Aorta (tissue), 5 donors: Measurements from ENCODE around the gene ATF6. TPM values are rescaled to one million over a fixed set of nuclear protein-coding genes. Genes with fewer than 3 reads are reported as not detected.

Experiments
- ATAC-seq: fragments of 200-7000 bp; cut with Tn5 transposase; one replicate; pipeline ENCODE4 v1.9.1; 2022; ENCODE audit warnings: moderate library complexity; ENCODE audit not compliant: low FRiP score
- DNase-seq, 2 donors: peaks; one replicate each; pipeline ENCODE4 v3.0.0-alpha.2; 2020
- H3K27ac ChIP-seq, 2 donors: one replicate each; pipeline ENCODE4 v1.5.1; 2013; ENCODE audit warnings: low read length in 2 of 2, mild to moderate bottlenecking in 2 of 2, moderate library complexity in 2 of 2, control low read depth in 1 of 2, inconsistent platforms in 1 of 2, low read depth in 1 of 2
- H3K27me3 ChIP-seq, 2 donors: one replicate each; pipeline ENCODE4 v1.6.1; 2013; ENCODE audit warnings: control low read depth in 1 of 2, low read length in 1 of 2, mild to moderate bottlenecking in 1 of 2, moderate library complexity in 1 of 2; ENCODE audit not compliant: insufficient read depth in 2 of 2, control insufficient read depth in 1 of 2
- H3K36me3 ChIP-seq, 2 donors: one replicate each; pipeline ENCODE4 v1.6.1; 2013; ENCODE audit warnings: control low read depth in 1 of 2, low read length in 1 of 2, mild to moderate bottlenecking in 1 of 2; ENCODE audit not compliant: insufficient read depth in 2 of 2, control insufficient read depth in 1 of 2
- H3K4me1 ChIP-seq, 2 donors: one replicate each; pipeline ENCODE4 v1.6.1; 2013; ENCODE audit warnings: low read length in 2 of 2, control low read depth in 1 of 2, mild to moderate bottlenecking in 1 of 2, moderate library complexity in 1 of 2; ENCODE audit not compliant: insufficient read depth in 2 of 2, control insufficient read depth in 1 of 2
- H3K4me3 ChIP-seq, 2 donors: one replicate each; pipeline ENCODE4 v1.5.1; 2013; ENCODE audit warnings: low read length in 2 of 2, control low read depth in 1 of 2, mild to moderate bottlenecking in 1 of 2
- H3K9me3 ChIP-seq: one replicate; pipeline ENCODE4 v1.6.1; 2013; ENCODE audit warnings: mild to moderate bottlenecking, low read length; ENCODE audit not compliant: control insufficient read depth
- WGBS, 2 donors: extraction: QIAGEN DNeasy Blood & Tissue Kit; methylation state at CpG; one replicate each; pipeline ENCODE4 v1.1.7; 2013; 5-methylcytosine and 5-hydroxymethylcytosine counted together
- intact Hi-C, 2 donors: fragments of 100-400 bp; cut with DNase I; formaldehyde crosslinking; loops; one replicate each; pipeline versions ENCODE4 v1.14.2 to v1.15.0; 2022
- polyA plus RNA-seq, 2 donors: library from polyadenylated mRNA; stranded (reverse); fragments of 200-250 nt; gene quantifications; one replicate each; pipeline ENCODE4 v1.2.3, GENCODE V29; 2013
- total RNA-seq, 2 donors: library from RNA; stranded (reverse); fragmentation: NEBNext Ultra II Directional; extraction: Animal tissue kit (Norgen Biotek cat#: 25700); gene quantifications; one replicate each; pipeline ENCODE4 v1.2.1, GENCODE V29; 2021
- donor health status: healthy with polysubstance abuse.
- donor health status: Bipolar disorder and iron deficiency.
- donor health status: DM: no; HTN: no; CAD: no.
- donor health status: DM: no; HTN: no; CAD: no.
- donor health status: DM: yes; HTN: yes; CAD: no.

ATF6 gene
- total and polyA plus RNA-seq, 4 donors = 6.1 to 30.5 (median 18.7) TPM

GRCh38 chr1:161731241-161731640, 34.9 kb upstream of the ATF6 start:
- no peak overlapping the region for H3K4me3 ChIP-seq
- no peaks in the 10 kb centered on the region for H3K4me1 ChIP-seq
- no peaks in the 10 kb centered on the region for H3K9me3 ChIP-seq
- ATAC-seq (no peak), DNase-seq (no peak)
- no peak overlapping the region for H3K27ac ChIP-seq
- intact Hi-C loops = no loop called here
- no peaks in the 10 kb centered on the region for H3K27me3 ChIP-seq
- H3K36me3 ChIP-seq = no peaks in the 10 kb centered on the region
- 74 to 78% methylated on average over 6 of the region's 6 CpGs for WGBS, 2 donors

DNA sequence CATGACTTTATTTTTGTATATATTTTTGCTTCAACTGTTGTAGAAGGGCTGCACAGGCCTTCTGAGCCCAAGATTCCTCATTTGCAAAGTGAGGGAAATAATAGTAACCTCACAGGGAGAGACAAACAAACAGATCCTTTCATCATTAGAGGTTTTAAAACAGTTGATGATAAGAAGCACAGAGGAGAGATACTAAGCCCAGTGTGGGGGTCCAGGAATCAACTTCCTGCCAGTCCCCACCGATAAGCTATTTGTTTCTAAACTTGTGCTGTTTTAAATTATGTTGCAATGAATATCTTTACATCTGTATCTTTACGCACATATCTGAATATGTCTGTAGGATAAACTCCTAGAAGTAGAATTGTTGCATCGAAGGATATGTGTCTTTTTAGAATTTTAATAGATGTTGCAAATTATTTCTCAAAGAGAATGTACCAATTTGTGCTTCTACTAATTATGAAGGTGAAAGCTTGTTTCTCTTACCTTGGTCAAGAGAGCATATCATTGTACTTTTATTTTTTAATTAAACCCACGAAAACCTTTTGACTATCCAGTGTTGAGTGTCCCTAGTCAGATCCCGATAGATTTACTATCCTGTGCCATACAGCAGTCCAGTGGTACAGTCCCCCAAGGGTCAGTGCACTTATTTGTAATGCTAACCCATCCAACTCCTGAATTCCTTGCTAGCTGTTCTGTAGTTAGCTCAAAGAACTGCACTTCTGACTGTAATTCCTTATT, 34.0 kb upstream of the ATF6 start:
- H3K36me3 ChIP-seq = no peaks in the 10 kb centered on the region
- no peaks in the 10 kb centered on the region for H3K27me3 ChIP-seq
- DNase-seq = no peak
- H3K4me1 ChIP-seq = no peaks in the 10 kb centered on the region
- intact Hi-C loops = no loop called here
- ATAC-seq = no peak
- no peak overlapping the region for H3K27ac ChIP-seq
- WGBS, 2 donors = 70 to 81% methylated on average over 5 of the region's 5 CpGs
- no peak overlapping the region for H3K4me3 ChIP-seq
- no peaks in the 10 kb centered on the region for H3K9me3 ChIP-seq

DNA sequence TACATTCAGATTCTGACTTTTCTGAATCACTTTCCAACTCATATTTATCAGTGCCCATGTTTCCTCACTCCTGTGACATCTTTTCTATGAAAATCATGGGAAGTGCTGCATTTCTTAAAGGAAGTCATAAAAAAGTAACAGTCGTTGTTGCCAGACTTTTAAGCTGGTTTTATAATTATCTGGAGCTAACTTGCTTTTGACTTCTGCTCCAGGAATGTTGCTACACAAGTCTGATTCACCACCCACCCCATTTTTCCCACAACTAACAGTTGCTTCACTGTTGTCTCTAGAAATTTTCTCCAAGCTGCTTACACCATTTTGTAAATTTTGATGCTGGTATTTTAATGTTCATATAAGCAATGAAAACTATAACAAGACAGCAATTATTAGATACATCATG, 32.6 kb upstream of the ATF6 start:
- H3K4me1 ChIP-seq = no peaks in the 10 kb centered on the region
- no peak overlapping the region for H3K4me3 ChIP-seq
- intact Hi-C loops = no loop called here
- H3K36me3 ChIP-seq = no peaks in the 10 kb centered on the region
- H3K9me3 ChIP-seq = no peaks in the 10 kb centered on the region
- ATAC-seq (no peak), DNase-seq (no peak)
- H3K27me3 ChIP-seq = no peaks in the 10 kb centered on the region
- WGBS, 2 donors = 13 to 24% methylated on average over 1 of the region's 1 CpG
- no peak overlapping the region for H3K27ac ChIP-seq

- Histone ChIP-seq H3K9me3 (no peaks in the 10 kb centered on the region), H3K4me3 (no peak overlapping the region), H3K36me3 (no peaks in the 10 kb centered on the region), H3K27me3 (no peaks in the 10 kb centered on the region), H3K27ac (no peak overlapping the region), H3K4me1 (no peaks in the 10 kb centered on the region)
- WGBS, 2 donors = 91 to 93% methylated on average over 3 of the region's 3 CpGs
- intact Hi-C loops = no loop called here
- ATAC-seq (no peak), DNase-seq (no peak)
Measured at GRCh38 chr1:161735837-161736236, 30.3 kb upstream of the ATF6 start.

DNA sequence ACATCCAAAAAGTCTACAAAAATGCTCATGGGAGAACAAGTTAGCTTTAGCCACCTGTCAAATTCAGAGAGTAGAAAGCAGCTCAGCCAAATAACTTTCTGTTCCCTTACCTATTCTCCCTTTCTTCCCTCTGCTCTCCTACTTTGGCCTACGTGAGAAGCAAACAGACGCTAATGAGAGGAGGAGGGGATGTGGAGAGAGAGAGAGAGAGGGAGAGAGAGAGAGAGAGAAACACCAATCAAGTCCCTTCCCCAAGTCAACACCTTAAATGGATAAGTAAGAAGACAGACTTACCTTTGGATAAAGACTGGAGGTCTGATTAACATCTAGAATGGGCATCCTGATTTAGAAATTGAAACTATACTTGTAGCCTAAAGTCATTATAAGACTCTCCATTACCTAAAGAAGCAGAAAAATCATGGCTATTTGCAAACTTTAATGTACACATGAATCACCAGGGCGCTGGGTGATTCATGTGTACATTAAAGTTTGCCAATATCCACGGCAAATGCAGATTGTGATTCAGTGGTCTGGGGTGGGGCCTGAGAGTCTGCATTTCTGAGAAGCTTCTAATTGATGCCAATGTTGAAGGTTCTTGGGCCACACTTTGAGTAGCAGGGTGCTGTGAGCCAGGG, 29.7 kb upstream of the ATF6 start:
- Histone ChIP-seq H3K9me3 (no peaks in the 10 kb centered on the region), H3K4me1 (no peaks in the 10 kb centered on the region), H3K4me3 (no peak overlapping the region), H3K27ac (no peak overlapping the region), H3K27me3 (no peaks in the 10 kb centered on the region), H3K36me3 (no peaks in the 10 kb centered on the region)
- no peak for DNase-seq
- intact Hi-C loops = no loop called here
- WGBS, 2 donors = 60 to 67% methylated on average over 4 of the region's 4 CpGs
- ATAC-seq = no peak

DNA sequence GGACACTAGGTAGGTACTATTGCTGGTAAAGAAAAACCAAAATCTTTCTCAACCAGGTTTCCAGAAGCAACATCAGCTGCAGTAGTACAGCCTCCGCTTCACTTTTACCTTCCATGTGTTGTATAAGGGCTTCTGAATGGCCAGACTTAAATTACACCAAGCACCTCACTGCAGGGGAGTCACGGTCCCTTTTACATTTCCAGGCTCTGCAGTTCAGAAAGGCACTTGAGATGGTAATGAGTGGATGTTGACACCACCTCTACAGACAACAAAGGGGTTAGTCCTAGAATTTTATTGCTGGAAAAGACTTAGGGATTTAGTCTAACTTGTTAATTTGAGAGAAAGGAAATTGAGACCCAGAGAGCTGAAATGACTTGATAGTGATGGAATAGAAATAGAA, 28.5 kb upstream of the ATF6 start:
- no peaks in the 10 kb centered on the region for H3K4me1 ChIP-seq
- 50 to 62% methylated on average over 2 of the region's 2 CpGs for WGBS, 2 donors
- no peaks in the 10 kb centered on the region for H3K36me3 ChIP-seq
- no peak overlapping the region for H3K27ac ChIP-seq
- H3K9me3 ChIP-seq = no peaks in the 10 kb centered on the region
- H3K27me3 ChIP-seq = no peaks in the 10 kb centered on the region
- H3K4me3 ChIP-seq = no peak overlapping the region
- DNase-seq (no peak), ATAC-seq (no peak)
- intact Hi-C loops = no loop called here

GRCh38 chr1:161738627-161739287, 27.4 kb upstream of the ATF6 start:
- Histone ChIP-seq H3K27ac (no peak overlapping the region), H3K4me1 (no peaks in the 10 kb centered on the region), H3K36me3 (no peaks in the 10 kb centered on the region), H3K27me3 (no peaks in the 10 kb centered on the region), H3K9me3 (no peaks in the 10 kb centered on the region), H3K4me3 (no peak overlapping the region)
- intact Hi-C loops = no loop called here
- DNase-seq (peak in 1 of 2 donors; percentile 82), ATAC-seq (peak; percentile 67)
- 84 to 87% methylated on average over 4 of the region's 4 CpGs for WGBS, 2 donors

DNA sequence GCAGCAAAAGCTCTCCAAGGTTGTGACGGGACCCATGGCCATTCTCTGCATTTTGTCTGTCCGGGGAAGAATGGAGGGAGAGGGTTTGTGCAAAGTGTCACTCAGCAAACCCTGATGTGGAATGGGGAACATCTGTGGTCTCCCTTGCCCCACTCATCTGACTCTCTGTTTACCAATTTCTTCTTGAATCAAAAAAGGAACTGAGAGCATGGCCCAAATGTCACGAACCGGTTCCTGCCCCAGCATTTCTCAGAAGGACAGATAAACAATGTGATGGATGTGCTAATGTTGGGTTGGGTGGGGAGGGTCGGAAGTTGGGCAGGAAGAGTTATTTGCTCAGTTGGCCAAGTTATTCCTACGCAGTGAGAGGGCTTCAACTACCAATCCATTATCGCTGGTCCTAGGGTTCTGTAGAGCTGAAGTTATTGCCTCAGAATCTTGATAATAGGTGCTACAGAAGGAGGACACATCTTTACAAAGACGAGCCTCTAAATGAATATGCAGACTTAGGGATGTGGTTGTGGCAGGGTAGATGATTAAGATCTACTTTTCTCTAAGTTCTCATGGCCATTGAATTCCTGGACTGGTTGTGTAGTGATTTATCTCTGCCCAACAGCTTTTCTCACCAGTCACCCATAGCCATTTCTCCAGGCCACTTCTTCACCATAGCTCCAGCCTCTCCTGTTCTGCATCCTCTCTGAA, 26.1 kb upstream of the ATF6 start:
- DNase-seq = peak in 1 of 2 donors; percentile 72
- WGBS, 2 donors = 71 to 72% methylated on average over 8 of the region's 8 CpGs
- no peaks in the 10 kb centered on the region for H3K27me3 ChIP-seq
- H3K4me1 ChIP-seq = no peaks in the 10 kb centered on the region
- H3K27ac ChIP-seq = no peak overlapping the region
- no peaks in the 10 kb centered on the region for H3K36me3 ChIP-seq
- no peak for ATAC-seq
- intact Hi-C loops = loop anchor here (5.0 to 10.0 kb wide), 4 partner anchors 93 to 345 kb away; no protein-coding TSS in a partner anchor
- no peak overlapping the region for H3K4me3 ChIP-seq
- no peaks in the 10 kb centered on the region for H3K9me3 ChIP-seq
